ENCODE results near the gene SHANK1.

DNA sequence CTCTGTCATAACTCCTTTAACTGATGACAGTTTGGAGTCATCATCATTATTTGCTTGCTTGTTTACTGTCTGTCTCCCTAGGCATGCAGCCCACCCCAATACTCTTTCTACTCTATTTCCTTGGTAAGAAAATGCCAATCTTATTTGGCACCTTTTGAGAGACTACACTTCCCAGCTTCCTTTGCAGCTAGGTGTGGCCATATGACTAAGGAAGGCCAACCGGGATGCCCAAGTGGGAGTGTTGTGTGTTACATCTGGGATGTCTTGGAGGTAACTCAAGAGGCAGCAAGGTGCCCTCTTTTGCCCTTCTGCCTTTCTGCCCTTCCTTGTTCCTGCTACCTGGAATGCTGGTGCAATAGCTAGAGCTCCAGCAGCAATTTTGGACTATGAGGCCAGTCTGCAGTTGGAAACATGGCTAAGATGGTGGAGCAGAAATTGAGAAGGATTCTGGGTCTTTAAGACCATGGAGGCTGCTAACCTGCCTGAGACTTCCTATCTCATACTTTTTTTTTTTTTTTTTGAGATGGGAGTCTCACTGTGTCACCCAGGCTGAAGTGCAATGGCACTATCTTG lies 42.9 kb downstream of the SHANK1 start:
- TF ChIP-seq, protein P1, sequence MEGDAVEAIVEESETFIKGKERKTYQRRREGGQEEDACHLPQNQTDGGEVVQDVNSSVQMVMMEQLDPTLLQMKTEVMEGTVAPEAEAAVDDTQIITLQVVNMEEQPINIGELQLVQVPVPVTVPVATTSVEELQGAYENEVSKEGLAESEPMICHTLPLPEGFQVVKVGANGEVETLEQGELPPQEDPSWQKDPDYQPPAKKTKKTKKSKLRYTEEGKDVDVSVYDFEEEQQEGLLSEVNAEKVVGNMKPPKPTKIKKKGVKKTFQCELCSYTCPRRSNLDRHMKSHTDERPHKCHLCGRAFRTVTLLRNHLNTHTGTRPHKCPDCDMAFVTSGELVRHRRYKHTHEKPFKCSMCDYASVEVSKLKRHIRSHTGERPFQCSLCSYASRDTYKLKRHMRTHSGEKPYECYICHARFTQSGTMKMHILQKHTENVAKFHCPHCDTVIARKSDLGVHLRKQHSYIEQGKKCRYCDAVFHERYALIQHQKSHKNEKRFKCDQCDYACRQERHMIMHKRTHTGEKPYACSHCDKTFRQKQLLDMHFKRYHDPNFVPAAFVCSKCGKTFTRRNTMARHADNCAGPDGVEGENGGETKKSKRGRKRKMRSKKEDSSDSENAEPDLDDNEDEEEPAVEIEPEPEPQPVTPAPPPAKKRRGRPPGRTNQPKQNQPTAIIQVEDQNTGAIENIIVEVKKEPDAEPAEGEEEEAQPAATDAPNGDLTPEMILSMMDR (IDR thresholded peaks at IDR 0.05; ENCODE audit: low read depth, low read length), result no peak
- no peak for TF ChIP-seq EZH2phosphoT487 (IDR thresholded peaks at IDR 0.05; ENCODE audit: low read depth)
